Measurements from ENCODE around the gene XRCC1. TPM values are rescaled to one million over a fixed set of nuclear protein-coding genes. Genes with fewer than 3 reads are reported as not detected.

Gene XRCC1
- total RNA-seq, 1 experiment from 2014 or later, result 37.4 TPM

DNA sequence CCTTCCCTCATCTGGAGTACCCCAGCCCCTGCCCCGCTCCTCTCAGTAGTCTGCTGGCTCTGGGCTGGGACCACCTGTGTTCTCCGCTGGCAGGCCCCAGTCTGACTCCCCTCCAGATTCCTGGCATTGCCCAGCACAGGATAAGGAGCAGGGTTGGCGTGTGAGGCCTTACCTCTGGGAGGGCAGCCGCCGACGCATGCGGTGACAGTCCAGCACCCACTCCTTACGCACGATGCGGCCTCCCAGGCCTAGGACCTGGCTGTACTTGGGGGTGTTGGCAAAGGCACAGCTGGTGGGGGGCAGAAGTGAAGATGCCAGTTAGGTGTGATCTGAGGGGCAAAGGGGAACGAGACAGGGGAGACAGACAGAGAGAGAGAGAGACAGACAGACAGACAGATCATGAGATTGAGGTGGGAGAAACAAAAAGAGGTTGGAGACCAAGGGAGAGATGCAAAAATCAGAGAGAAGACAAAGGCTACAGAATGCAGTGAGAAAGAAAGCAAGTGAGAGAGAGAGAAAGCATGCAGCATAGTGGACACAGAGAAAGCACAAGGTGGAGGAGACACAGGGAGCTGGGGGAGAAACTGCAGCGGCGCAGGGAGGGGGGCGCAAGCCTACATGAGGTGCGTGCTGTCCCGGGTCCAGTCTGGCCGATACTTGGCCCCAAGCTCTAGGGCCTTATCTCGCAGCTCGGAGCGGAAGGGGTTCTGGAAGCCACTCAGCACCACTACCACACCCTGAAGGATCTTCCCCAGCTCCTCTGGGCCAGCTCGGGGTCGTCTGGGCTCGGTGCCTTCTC is 23.7 kb downstream of the XRCC1 start:
- Histone ChIP-seq H3K36me3 (ENCODE audit: control insufficient read depth in 1 of 2, insufficient read depth in 2 of 2, low read length in 2 of 2) (peaks cover 5 to 10% of the 10 kb centered on the region in 2 experiments; a peak in 3 of 4 replicates), H3K4me1 (ENCODE audit: control insufficient read depth in 1 of 2, insufficient read depth in 2 of 2, low read length in 2 of 2) (no peaks in the 10 kb centered on the region), H3K27ac (ENCODE audit: low read depth, low read length) (no peak overlapping the region), H2AFZ (ENCODE audit: low read depth, low read length, poor library complexity, severe bottlenecking) (no peak overlapping the region), H4K20me1 (ENCODE audit: insufficient read depth) (no peaks in the 10 kb centered on the region), H3K9ac (ENCODE audit: low read length) (no peak overlapping the region), H3K79me2 (ENCODE audit: insufficient read depth, low read length) (no peaks in the 10 kb centered on the region), H3K9me3 (ENCODE audit: control insufficient read depth in 1 of 2, insufficient read depth in 1 of 2, low read depth in 1 of 2, low read length in 2 of 2) (no peaks in the 10 kb centered on the region), H3K27me3 (ENCODE audit: insufficient read depth, low read length) (no peaks in the 10 kb centered on the region), H3K9me2 (ENCODE audit: insufficient read depth) (no peaks in the 10 kb centered on the region), H3K4me2 (ENCODE audit: low read length) (no peak overlapping the region), H3K4me3 (replicated peaks in 1 of 2; ENCODE audit: low read depth in 1 of 2, low read length in 2 of 2) (no peak overlapping the region)
- intact Hi-C loops (cut with micrococcal nuclease), result no loop called here
- no TSS peak for BruUV-seq (replicated peaks)
- ATAC-seq (no peak), DNase-seq (ENCODE audit: low read depth, low spot score) (no peak)
- TF ChIP-seq POLR2AphosphoS5 (IDR thresholded peaks at IDR 0.05; ENCODE audit: low read depth, low read length) (no peak), SP1 (IDR thresholded peaks at IDR 0.05; ENCODE audit: low read depth) (no peak), SIN3A (IDR thresholded peaks at IDR 0.05; ENCODE audit: low read depth) (no peak), FOSL1 (IDR thresholded peaks at IDR 0.05; ENCODE audit: low read depth) (no peak), TCF7L2 (IDR thresholded peaks at IDR 0.05; ENCODE audit: borderline replicate concordance, extremely low read depth, insufficient read depth, insufficient read length) (no peak)
- POLR2A ChIA-PET, result no interaction called here
- RAD21 ChIA-PET (ENCODE audit: low non-redundant PET in 1 of 2, low total read pairs in 2 of 2, uncharacterized antibody in 2 of 2, unreplicated experiment in 2 of 2), result no interaction called here
- CTCF ChIA-PET, result no interaction called here

GRCh38 chr19:43548706-43549105 is 26.6 kb downstream of the XRCC1 start:
- Histone ChIP-seq H3K9me2 (ENCODE audit: insufficient read depth) (no peaks in the 10 kb centered on the region), H3K4me3 (replicated peaks in 1 of 2; ENCODE audit: low read depth in 1 of 2, low read length in 2 of 2) (no peak overlapping the region), H3K27me3 (ENCODE audit: insufficient read depth, low read length) (no peaks in the 10 kb centered on the region), H4K20me1 (ENCODE audit: insufficient read depth) (no peaks in the 10 kb centered on the region), H3K4me2 (ENCODE audit: low read length) (no peak overlapping the region), H3K9me3 (ENCODE audit: control insufficient read depth in 1 of 2, insufficient read depth in 1 of 2, low read depth in 1 of 2, low read length in 2 of 2) (no peaks in the 10 kb centered on the region), H2AFZ (ENCODE audit: low read depth, low read length, poor library complexity, severe bottlenecking) (no peak overlapping the region), H3K9ac (ENCODE audit: low read length) (no peak overlapping the region), H3K79me2 (ENCODE audit: insufficient read depth, low read length) (no peaks in the 10 kb centered on the region), H3K4me1 (ENCODE audit: control insufficient read depth in 1 of 2, insufficient read depth in 2 of 2, low read length in 2 of 2) (no peaks in the 10 kb centered on the region), H3K36me3 (ENCODE audit: control insufficient read depth in 1 of 2, insufficient read depth in 2 of 2, low read length in 2 of 2) (peaks cover 5 to 10% of the 10 kb centered on the region in 2 experiments; a peak in 3 of 4 replicates), H3K27ac (ENCODE audit: low read depth, low read length) (no peak overlapping the region)
- TF ChIP-seq EGR1 (IDR thresholded peaks at IDR 0.05; ENCODE audit: low read depth), result no peak
- no peak for TF ChIP-seq EZH2 (IDR thresholded peaks at IDR 0.05)
- no peak for TF ChIP-seq POLR2A (IDR thresholded peaks at IDR 0.05; ENCODE audit: borderline replicate concordance, extremely low read depth, insufficient read depth, insufficient read length)
- TF ChIP-seq MAX (IDR thresholded peaks at IDR 0.05), result no peak
- TF ChIP-seq FOSL1 (IDR thresholded peaks at IDR 0.05; ENCODE audit: low read depth), result no peak
- TF ChIP-seq RAD21 (IDR thresholded peaks at IDR 0.05; ENCODE audit: low read depth), result no peak
- no peak for TF ChIP-seq CBX3 (IDR thresholded peaks at IDR 0.05; ENCODE audit: low read depth)
- TF ChIP-seq, protein P1, sequence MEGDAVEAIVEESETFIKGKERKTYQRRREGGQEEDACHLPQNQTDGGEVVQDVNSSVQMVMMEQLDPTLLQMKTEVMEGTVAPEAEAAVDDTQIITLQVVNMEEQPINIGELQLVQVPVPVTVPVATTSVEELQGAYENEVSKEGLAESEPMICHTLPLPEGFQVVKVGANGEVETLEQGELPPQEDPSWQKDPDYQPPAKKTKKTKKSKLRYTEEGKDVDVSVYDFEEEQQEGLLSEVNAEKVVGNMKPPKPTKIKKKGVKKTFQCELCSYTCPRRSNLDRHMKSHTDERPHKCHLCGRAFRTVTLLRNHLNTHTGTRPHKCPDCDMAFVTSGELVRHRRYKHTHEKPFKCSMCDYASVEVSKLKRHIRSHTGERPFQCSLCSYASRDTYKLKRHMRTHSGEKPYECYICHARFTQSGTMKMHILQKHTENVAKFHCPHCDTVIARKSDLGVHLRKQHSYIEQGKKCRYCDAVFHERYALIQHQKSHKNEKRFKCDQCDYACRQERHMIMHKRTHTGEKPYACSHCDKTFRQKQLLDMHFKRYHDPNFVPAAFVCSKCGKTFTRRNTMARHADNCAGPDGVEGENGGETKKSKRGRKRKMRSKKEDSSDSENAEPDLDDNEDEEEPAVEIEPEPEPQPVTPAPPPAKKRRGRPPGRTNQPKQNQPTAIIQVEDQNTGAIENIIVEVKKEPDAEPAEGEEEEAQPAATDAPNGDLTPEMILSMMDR (IDR thresholded peaks at IDR 0.05 in 2 of 3, conservative IDR thresholded peaks at IDR 0.05 in 1 of 3; ENCODE audit: borderline replicate concordance in 1 of 3, insufficient read depth in 1 of 3, low read depth in 2 of 3, low read length in 2 of 3), result no peak
- no peak for TF ChIP-seq CEBPB (IDR thresholded peaks at IDR 0.05; ENCODE audit: low read depth)
- no peak for TF ChIP-seq ATF3 (IDR thresholded peaks at IDR 0.05)
- CTCF ChIA-PET, result no interaction called here
- no TSS peak for BruUV-seq (replicated peaks)
- POLR2A ChIA-PET, result no interaction called here
- no peak for ATAC-seq
- RAD21 ChIA-PET (ENCODE audit: low non-redundant PET in 1 of 2, low total read pairs in 2 of 2, uncharacterized antibody in 2 of 2, unreplicated experiment in 2 of 2), result no interaction called here
- intact Hi-C loops (cut with micrococcal nuclease), result no loop called here
- DNase-seq (ENCODE audit: low read depth, low spot score), result no peak

Measured in HCT116 (cell line).